Astrocyte (in vitro differentiated cells and primary cell): ENCODE results near the gene IGSF10. TPM values are rescaled to one million over a fixed set of nuclear protein-coding genes. Genes with fewer than 3 reads are reported as not detected.

ENCODE experiments used
- DNase-seq: peaks from one replicate; pipeline ENCODE4 v3.0.0-alpha.2; 2010; ENCODE audit warnings: low read depth
- FAIRE-seq: peaks from 2 replicates; lab custom pipeline; 2011; peaks lifted over from hg19 to GRCh38; lab: Jason Lieb, UNC
- H2AFZ ChIP-seq: 2 replicates; pipeline ENCODE4 v1.6.0; 2012; ENCODE audit warnings: low read depth, low read length, inconsistent platforms
- H3K27ac ChIP-seq: 2 replicates; pipeline ENCODE4 v1.5.1; 2011; ENCODE audit warnings: low read depth, low read length, inconsistent platforms
- H3K27me3 ChIP-seq: 2 replicates; pipeline ENCODE4 v1.6.0; 2011; ENCODE audit warnings: low read length, inconsistent platforms; ENCODE audit not compliant: insufficient read depth
- H3K36me3 ChIP-seq: 2 replicates; pipeline ENCODE4 v1.5.1; 2011; ENCODE audit warnings: low read length, inconsistent platforms; ENCODE audit not compliant: insufficient read depth
- H3K4me1 ChIP-seq: 2 replicates; pipeline ENCODE4 v1.5.1; 2011; ENCODE audit warnings: low read length, inconsistent platforms; ENCODE audit not compliant: insufficient read depth
- H3K4me2 ChIP-seq: 2 replicates; pipeline ENCODE4 v1.6.0; 2012; ENCODE audit warnings: low read length, inconsistent platforms
- H3K4me3 ChIP-seq: 2 replicates; pipeline ENCODE4 v1.5.1; 2011; ENCODE audit warnings: low read depth, mild to moderate bottlenecking, low read length, inconsistent platforms; ENCODE audit not compliant: insufficient read depth
- H3K79me2 ChIP-seq: 2 replicates; pipeline ENCODE4 v1.6.0; 2012; ENCODE audit warnings: mild to moderate bottlenecking, low read length, inconsistent platforms; ENCODE audit not compliant: insufficient read depth
- H3K9ac ChIP-seq: 2 replicates; pipeline ENCODE4 v1.6.0; 2012; ENCODE audit warnings: mild to moderate bottlenecking, low read length, inconsistent platforms
- H3K9me3 ChIP-seq: 2 replicates; pipeline ENCODE4 v1.5.1; 2012; ENCODE audit warnings: low read depth, mild to moderate bottlenecking, low read length, inconsistent platforms; ENCODE audit not compliant: insufficient read depth
- H4K20me1 ChIP-seq: 2 replicates; pipeline ENCODE4 v1.6.0; 2012; ENCODE audit warnings: low read length, inconsistent platforms; ENCODE audit not compliant: insufficient read depth
- H3K27ac Mint-ChIP-seq: one replicate; pipeline ENCODE4 v1.8.0; 2021; ENCODE audit warnings: mild to moderate bottlenecking, mixed read lengths; ENCODE audit not compliant: unreplicated experiment
- H3K27me3 Mint-ChIP-seq: one replicate; pipeline ENCODE4 v1.8.0; 2021; ENCODE audit warnings: low read depth, mixed read lengths; ENCODE audit not compliant: unreplicated experiment
- H3K36me3 Mint-ChIP-seq: one replicate; pipeline ENCODE4 v1.8.0; 2021; ENCODE audit warnings: low read depth, mixed read lengths; ENCODE audit not compliant: unreplicated experiment
- H3K4me1 Mint-ChIP-seq: one replicate; pipeline ENCODE4 v1.8.0; 2021; ENCODE audit warnings: low read depth, mixed read lengths; ENCODE audit not compliant: unreplicated experiment
- H3K4me3 Mint-ChIP-seq: one replicate; pipeline ENCODE4 v1.8.0; 2021; ENCODE audit warnings: mild to moderate bottlenecking, moderate library complexity, mixed read lengths; ENCODE audit not compliant: unreplicated experiment
- H3K9me3 Mint-ChIP-seq: one replicate; pipeline ENCODE4 v1.8.0; 2021; ENCODE audit warnings: mild to moderate bottlenecking, mixed read lengths; ENCODE audit not compliant: unreplicated experiment
- CTCF ChIP-seq: IDR thresholded peaks from 2 replicates; pipeline ENCODE4 v1.5.1; 2011; ENCODE audit warnings: low read depth, mild to moderate bottlenecking, inconsistent platforms, low read length, moderate library complexity; ENCODE audit not compliant: insufficient read depth
- EZH2 ChIP-seq: IDR thresholded peaks from 2 replicates; pipeline ENCODE4 v1.6.1; 2012; ENCODE audit warnings: mild to moderate bottlenecking, low read length, inconsistent platforms; ENCODE audit not compliant: insufficient read depth
- total RNA-seq: library from RNA; stranded (reverse); gene quantifications from 2 replicates; pipeline ENCODE4 v1.2.1, GENCODE V29; 2021

IGSF10 gene
- total RNA-seq, 1 donor from 2014 or later: 0.84 TPM

- no peak overlapping the region for H3K9ac ChIP-seq
- H3K4me3 ChIP-seq: no peak overlapping the region
- FAIRE-seq (no peak), DNase-seq (no peak)
- H3K4me3 Mint-ChIP-seq: no peak overlapping the region
- H2AFZ ChIP-seq: no peak overlapping the region
- no peaks in the 10 kb centered on the region for H3K9me3 ChIP-seq
- no peak for TF ChIP-seq CTCF
- TF ChIP-seq EZH2: no peak
- H3K79me2 ChIP-seq: no peaks in the 10 kb centered on the region
- H3K36me3 Mint-ChIP-seq: no peaks in the 10 kb centered on the region
- no peak overlapping the region for H3K27ac Mint-ChIP-seq
- peaks cover 21% of the 10 kb centered on the region for H3K4me1 ChIP-seq
- H3K27me3 ChIP-seq: no peaks in the 10 kb centered on the region
- H4K20me1 ChIP-seq: no peaks in the 10 kb centered on the region
- H3K27ac ChIP-seq: no peak overlapping the region
- no peaks in the 10 kb centered on the region for H3K27me3 Mint-ChIP-seq
- no peaks in the 10 kb centered on the region for H3K36me3 ChIP-seq
- H3K9me3 Mint-ChIP-seq: no peaks in the 10 kb centered on the region
- H3K4me1 Mint-ChIP-seq: peaks cover 11% of the 10 kb centered on the region
- no peak overlapping the region for H3K4me2 ChIP-seq
Measured at GRCh38 chr3:151437906-151438305, 23.0 kb downstream of the IGSF10 start.

- Mint-ChIP-seq H3K27ac (no peak overlapping the region), H3K27me3 (no peaks in the 10 kb centered on the region), H3K4me1 (peaks cover 19% of the 10 kb centered on the region), H3K36me3 (no peaks in the 10 kb centered on the region), H3K4me3 (no peak overlapping the region), H3K9me3 (no peaks in the 10 kb centered on the region)
- H3K4me3 ChIP-seq: no peak overlapping the region
- H3K79me2 ChIP-seq: no peaks in the 10 kb centered on the region
- no peak overlapping the region for H3K27ac ChIP-seq
- TF ChIP-seq CTCF (no peak), EZH2 (no peak)
- H2AFZ ChIP-seq: no peak overlapping the region
- H3K27me3 ChIP-seq: no peaks in the 10 kb centered on the region
- H4K20me1 ChIP-seq: no peaks in the 10 kb centered on the region
- H3K36me3 ChIP-seq: no peaks in the 10 kb centered on the region
- H3K9me3 ChIP-seq: no peaks in the 10 kb centered on the region
- DNase-seq (no peak), FAIRE-seq (no peak)
- peaks cover 27% of the 10 kb centered on the region for H3K4me1 ChIP-seq
- H3K9ac ChIP-seq: no peak overlapping the region
- no peak overlapping the region for H3K4me2 ChIP-seq
Measured at GRCh38 chr3:151436675-151437446, 24.0 kb downstream of the IGSF10 start.
